T1000 (cell line): Measurements from ENCODE around the gene KHSRP.

Source experiments
- DNase-seq: peaks from one replicate; lab custom pipeline; 2025; ENCODE audit warnings: mixed read lengths; lab: John Stamatoyannopoulos, UW

KHSRP gene

GRCh38 chr19:6424195-6424938 is at the start of gene KHSRP:
Gene KHSRP (minus strand): TSS chr19:6424811. CDS start chr19:6424701, 110 bp downstream.
- DNase-seq: no peak

DNA sequence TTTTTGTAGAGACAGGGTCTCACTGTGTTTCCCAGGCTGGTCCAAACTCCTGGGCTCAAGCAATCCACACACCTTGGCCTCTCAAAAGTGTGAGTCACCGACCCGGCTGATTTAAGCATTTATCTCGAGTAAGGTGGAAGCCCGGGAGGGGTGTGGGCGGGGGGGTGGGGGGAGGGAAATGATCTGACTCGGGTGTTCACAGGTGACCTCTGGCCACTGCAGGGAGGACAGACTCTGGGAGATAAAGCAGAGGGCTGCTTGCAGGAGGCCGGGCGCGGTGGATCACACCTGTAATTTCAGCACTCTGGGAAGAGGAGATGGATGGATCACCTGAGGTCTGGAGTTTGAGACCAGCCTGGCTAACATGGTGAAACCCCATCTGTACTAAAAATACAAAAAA is 49.0 kb upstream of the KHSRP start:
- no peak for DNase-seq

GRCh38 chr19:6472713-6473112 is 48.1 kb upstream of the KHSRP start:
- no peak for DNase-seq

- DNase-seq: no peak
Observed at GRCh38 chr19:6471076-6471475, 46.5 kb upstream of the KHSRP start.

DNA sequence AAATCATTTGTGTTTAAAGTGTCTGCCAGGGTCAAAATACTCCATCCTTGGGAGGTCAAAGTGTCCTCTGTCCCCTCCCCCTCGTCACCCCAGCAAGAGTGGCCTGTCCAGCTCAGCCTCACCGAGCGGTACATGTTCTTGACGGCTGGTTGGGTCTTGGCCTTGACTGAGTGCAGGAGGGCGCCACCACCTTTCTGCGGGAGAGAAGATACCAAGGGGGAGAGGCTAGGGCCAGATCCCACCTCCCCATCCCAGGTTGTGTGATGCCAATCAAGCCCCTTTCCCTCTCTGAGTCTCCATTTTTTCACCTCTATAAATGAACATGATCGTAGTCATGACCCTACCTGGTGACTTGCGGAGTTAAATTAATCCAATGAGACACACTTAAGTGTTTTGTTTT is 45.6 kb upstream of the KHSRP start:
- DNase-seq: no peak

- no peak for DNase-seq
Observed at GRCh38 chr19:6467384-6467783, 42.8 kb upstream of the KHSRP start.

GRCh38 chr19:6466526-6467248 is 42.1 kb upstream of the KHSRP start:
- DNase-seq: no peak

- DNase-seq: no peak
Observed at GRCh38 chr19:6465663-6466062, 41.1 kb upstream of the KHSRP start.

GRCh38 chr19:6465006-6465405 is 40.4 kb upstream of the KHSRP start:
- no peak for DNase-seq

- no peak for DNase-seq
Observed at GRCh38 chr19:6464070-6464873, 39.7 kb upstream of the KHSRP start, which contains the start of gene CRB3. Gene CRB3 (plus strand): TSS chr19:6464271. CDS start chr19:6464702, 431 bp downstream.

GRCh38 chr19:6460099-6460884 is 35.7 kb upstream of the KHSRP start:
- DNase-seq: peak; percentile 93

- DNase-seq: peak; percentile 44
Observed at GRCh38 chr19:6459262-6460098, 34.9 kb upstream of the KHSRP start, which contains the start of gene SLC25A23. Gene SLC25A23 (minus strand): TSS chr19:6459792. CDS start chr19:6459628, 164 bp downstream.

- DNase-seq: no peak
Observed at GRCh38 chr19:6458695-6459261, 34.2 kb upstream of the KHSRP start.

DNA sequence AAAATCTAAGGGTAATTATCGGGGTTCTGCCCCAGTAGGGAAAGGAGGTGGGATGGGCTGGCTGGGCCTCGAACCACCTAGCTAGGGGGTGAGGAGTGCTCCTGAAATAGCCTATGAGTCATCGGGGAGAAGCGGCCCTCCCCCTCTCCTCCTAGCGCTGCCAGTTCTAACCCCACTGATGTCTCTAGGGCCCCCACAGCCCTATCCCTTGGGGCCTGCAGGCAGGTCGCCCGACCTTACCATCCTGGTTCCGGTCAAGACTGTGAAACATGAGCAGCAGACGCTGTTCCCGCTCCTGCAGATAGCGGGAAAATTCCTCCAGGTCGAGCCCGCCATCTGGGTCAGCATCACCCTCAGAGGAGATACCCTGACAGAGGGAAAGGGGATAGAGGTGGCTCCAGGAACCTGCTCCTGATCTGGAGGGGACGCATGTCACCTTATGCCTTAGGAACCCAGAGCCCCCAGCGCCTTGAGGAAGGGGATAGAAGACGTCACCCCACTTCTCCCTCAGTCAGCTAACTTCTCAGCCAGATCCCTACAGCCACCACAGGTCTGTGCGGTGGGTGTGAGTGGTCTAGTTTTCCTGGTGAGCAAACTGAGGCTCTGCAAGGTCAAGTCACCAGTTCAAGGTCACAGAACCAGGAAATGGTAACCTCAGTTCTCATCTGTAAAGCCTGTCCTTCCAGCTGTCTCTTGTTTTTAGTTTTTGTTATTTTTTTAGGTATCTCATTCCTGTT is 33.5 kb upstream of the KHSRP start:
- no peak for DNase-seq

GRCh38 chr19:6455924-6456323 is 31.3 kb upstream of the KHSRP start:
- DNase-seq: no peak

GRCh38 chr19:6453951-6454565 is 29.4 kb upstream of the KHSRP start:
- no peak for DNase-seq

- no peak for DNase-seq
Observed at GRCh38 chr19:6452899-6453298, 28.3 kb upstream of the KHSRP start.

- no peak for DNase-seq
Observed at GRCh38 chr19:6452223-6452614, 27.6 kb upstream of the KHSRP start.

- no peak for DNase-seq
Observed at GRCh38 chr19:6451583-6452222, 27.1 kb upstream of the KHSRP start.
